ENCODE measurements around the gene ROCK2.
"Not testable (repeated sequence)": the region's sequence is repeated elsewhere in the genome, so short reads cannot be mapped to it uniquely, and the experiment has no call there.

ROCK2 gene

GRCh38 chr2:11270891-11271290 is 73.5 kb downstream of the ROCK2 start:
- in situ Hi-C loops (cut with HindIII; ENCODE audit: low sequenced_read_pairs), result no loop called here
- DNase-seq (ENCODE audit: low read depth, low spot score), result peak; percentile 60
- no peak for TF ChIP-seq CTCF (IDR thresholded peaks at IDR 0.05; ENCODE audit: low read depth, low read length)
- no peak overlapping the region for H3K4me3 ChIP-seq (ENCODE audit: low read depth, low read length)

- TF ChIP-seq CTCF (IDR thresholded peaks at IDR 0.05; ENCODE audit: low read depth, low read length), result no peak
- no peak for DNase-seq (ENCODE audit: low read depth, low spot score)
- in situ Hi-C loops (cut with HindIII; ENCODE audit: low sequenced_read_pairs), result no loop called here
These were observed 76.5 kb downstream of the ROCK2 start for GRCh38 chr2:11267931-11268330.

GRCh38 chr2:11264818-11265217 is 79.6 kb downstream of the ROCK2 start:
- DNase-seq (ENCODE audit: low read depth, low spot score), result no peak
- no peak overlapping the region for H3K4me3 ChIP-seq (ENCODE audit: low read depth, low read length)
- TF ChIP-seq CTCF (IDR thresholded peaks at IDR 0.05; ENCODE audit: low read depth, low read length), result no peak
- in situ Hi-C loops (cut with HindIII; ENCODE audit: low sequenced_read_pairs), result no loop called here

More at GRCh38 chr2:11267931-11268330, 76.5 kb downstream of the ROCK2 start:
- no peak overlapping the region for H3K4me3 ChIP-seq (ENCODE audit: low read depth, low read length)

GRCh38 chr2:11264007-11264406 is 80.4 kb downstream of the ROCK2 start:
- in situ Hi-C loops (cut with HindIII; ENCODE audit: low sequenced_read_pairs), result no loop called here
- DNase-seq (ENCODE audit: low read depth, low spot score), result no peak
- H3K4me3 ChIP-seq (ENCODE audit: low read depth, low read length), result no peak overlapping the region
- TF ChIP-seq CTCF (IDR thresholded peaks at IDR 0.05; ENCODE audit: low read depth, low read length), result no peak

- no peak overlapping the region for H3K4me3 ChIP-seq (ENCODE audit: low read depth, low read length)
- no peak for DNase-seq (ENCODE audit: low read depth, low spot score)
- TF ChIP-seq CTCF (IDR thresholded peaks at IDR 0.05; ENCODE audit: low read depth, low read length), result no peak
- in situ Hi-C loops (cut with HindIII; ENCODE audit: low sequenced_read_pairs), result no loop called here
These were observed 81.3 kb downstream of the ROCK2 start for GRCh38 chr2:11263177-11263576.

- DNase-seq (ENCODE audit: low read depth, low spot score); H3K4me3 ChIP-seq (ENCODE audit: low read depth, low read length); in situ Hi-C loops (cut with HindIII; ENCODE audit: low sequenced_read_pairs): not testable (repeated sequence)
These were observed 82.0 kb downstream of the ROCK2 start for GRCh38 chr2:11262438-11262837.

- in situ Hi-C loops (cut with HindIII; ENCODE audit: low sequenced_read_pairs), result not testable (repeated sequence)
These were observed 82.9 kb downstream of the ROCK2 start for GRCh38 chr2:11261564-11261963.

GRCh38 chr2:11260979-11261378 is 83.5 kb downstream of the ROCK2 start:
- TF ChIP-seq CTCF (IDR thresholded peaks at IDR 0.05; ENCODE audit: low read depth, low read length), result no peak
- DNase-seq (ENCODE audit: low read depth, low spot score), result no peak

More at GRCh38 chr2:11261564-11261963, 82.9 kb downstream of the ROCK2 start:
- not testable (repeated sequence) for DNase-seq (ENCODE audit: low read depth, low spot score); H3K4me3 ChIP-seq (ENCODE audit: low read depth, low read length)

More at GRCh38 chr2:11260979-11261378, 83.5 kb downstream of the ROCK2 start:
- no peak overlapping the region for H3K4me3 ChIP-seq (ENCODE audit: low read depth, low read length)
- in situ Hi-C loops (cut with HindIII; ENCODE audit: low sequenced_read_pairs), result no loop called here

Data from astrocyte of the spinal cord (primary cell).